Peyer's patch (tissue), 4 donors: ENCODE results near the gene SGK2.

Source experiments
- POLR2A ChIP-seq, 2 donors: fragments of 450-650 bp; IDR thresholded peaks; one replicate each; pipeline ENCODE4 v1.5.1; 2017; ENCODE audit warnings: antibody characterized with exemption in 2 of 2, mild to moderate bottlenecking in 2 of 2, moderate library complexity in 2 of 2
- TF ChIP-seq, protein P1 (sequence below), 6 experiments: fragments of 450-650 bp in 4 of 6; fragments of 200-600 bp in 2 of 6; sonication (generic) in 1 of 6; IDR thresholded peaks; one replicate each; pipeline ENCODE4 v1.5.1; 2017 to 2019; ENCODE audit warnings: antibody characterized with exemption in 6 of 6, mild to moderate bottlenecking in 3 of 6, moderate library complexity in 1 of 6

- TF ChIP-seq, protein P1, sequence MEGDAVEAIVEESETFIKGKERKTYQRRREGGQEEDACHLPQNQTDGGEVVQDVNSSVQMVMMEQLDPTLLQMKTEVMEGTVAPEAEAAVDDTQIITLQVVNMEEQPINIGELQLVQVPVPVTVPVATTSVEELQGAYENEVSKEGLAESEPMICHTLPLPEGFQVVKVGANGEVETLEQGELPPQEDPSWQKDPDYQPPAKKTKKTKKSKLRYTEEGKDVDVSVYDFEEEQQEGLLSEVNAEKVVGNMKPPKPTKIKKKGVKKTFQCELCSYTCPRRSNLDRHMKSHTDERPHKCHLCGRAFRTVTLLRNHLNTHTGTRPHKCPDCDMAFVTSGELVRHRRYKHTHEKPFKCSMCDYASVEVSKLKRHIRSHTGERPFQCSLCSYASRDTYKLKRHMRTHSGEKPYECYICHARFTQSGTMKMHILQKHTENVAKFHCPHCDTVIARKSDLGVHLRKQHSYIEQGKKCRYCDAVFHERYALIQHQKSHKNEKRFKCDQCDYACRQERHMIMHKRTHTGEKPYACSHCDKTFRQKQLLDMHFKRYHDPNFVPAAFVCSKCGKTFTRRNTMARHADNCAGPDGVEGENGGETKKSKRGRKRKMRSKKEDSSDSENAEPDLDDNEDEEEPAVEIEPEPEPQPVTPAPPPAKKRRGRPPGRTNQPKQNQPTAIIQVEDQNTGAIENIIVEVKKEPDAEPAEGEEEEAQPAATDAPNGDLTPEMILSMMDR (IDR thresholded peaks at IDR 0.05): no peak
- no peak for TF ChIP-seq POLR2A (IDR thresholded peaks at IDR 0.05)
These were observed 540 bp downstream of the SGK2 start for GRCh38 chr20:43559147-43559987.
